Activated CD4-positive, alpha-beta T cell treated with anti-CD3 and anti-CD28 coated beads, Interleukin-2, amount 10 ng/mL, durations not matched to agents 24 days and 14 days (primary cell): ENCODE results near the gene EFNA5. TPM values are rescaled to one million over a fixed set of nuclear protein-coding genes. Genes with fewer than 3 reads are reported as not detected.

Source experiments
- DNase-seq: peaks from one replicate; pipeline ENCODE4 v3.0.0; 2022
- H3K27ac Mint-ChIP-seq: one replicate; pipeline ENCODE4 v1.8.0; 2022; ENCODE audit warnings: mild to moderate bottlenecking, mixed read lengths
- H3K27me3 Mint-ChIP-seq: one replicate; pipeline ENCODE4 v1.8.0; 2022; ENCODE audit warnings: mixed read lengths
- H3K36me3 Mint-ChIP-seq: one replicate; pipeline ENCODE4 v1.8.0; 2022; ENCODE audit warnings: low read depth, mild to moderate bottlenecking, mixed read lengths
- H3K4me1 Mint-ChIP-seq: one replicate; pipeline ENCODE4 v1.8.0; 2021; ENCODE audit warnings: mixed read lengths
- H3K4me3 Mint-ChIP-seq: one replicate; pipeline ENCODE4 v1.8.0; 2022; ENCODE audit warnings: mild to moderate bottlenecking, moderate library complexity, mixed read lengths
- H3K9me3 Mint-ChIP-seq: one replicate; pipeline ENCODE4 v1.8.0; 2021; ENCODE audit warnings: mixed read lengths
- intact Hi-C: fragments of 100-400 bp; cut with micrococcal nuclease; formaldehyde crosslinking; loops from one replicate; pipeline ENCODE4 v1.15.1; 2023
- total RNA-seq: library from RNA; stranded (reverse); gene quantifications from 2 replicates; pipeline ENCODE4 v1.2.3, GENCODE V29; 2022

EFNA5 gene
- total RNA-seq, 1 donor from 2014 or later: not detected

GRCh38 chr5:107572715-107573368, 97.9 kb downstream of the EFNA5 start:
- intact Hi-C loops: loop anchor here (2.0 to 10.0 kb wide), 5 partner anchors 86 to 288 kb away; no protein-coding TSS in a partner anchor
- peaks cover 37% of the 10 kb centered on the region for H3K27me3 Mint-ChIP-seq
- no peaks in the 10 kb centered on the region for H3K36me3 Mint-ChIP-seq
- H3K4me1 Mint-ChIP-seq: peaks cover 16% of the 10 kb centered on the region
- DNase-seq: no peak
- no peak overlapping the region for H3K4me3 Mint-ChIP-seq
- no peaks in the 10 kb centered on the region for H3K9me3 Mint-ChIP-seq
- no peak overlapping the region for H3K27ac Mint-ChIP-seq

- peak overlapping the region; percentile 80 for H3K4me3 Mint-ChIP-seq
- no peaks in the 10 kb centered on the region for H3K36me3 Mint-ChIP-seq
- H3K27ac Mint-ChIP-seq: no peak overlapping the region
- DNase-seq: peak; percentile 95
- no peaks in the 10 kb centered on the region for H3K9me3 Mint-ChIP-seq
- peaks cover 16% of the 10 kb centered on the region for H3K4me1 Mint-ChIP-seq
- peaks cover 36% of the 10 kb centered on the region for H3K27me3 Mint-ChIP-seq
- intact Hi-C loops: loop anchor here (2.0 to 10.0 kb wide), 5 partner anchors 85 to 287 kb away; no protein-coding TSS in a partner anchor
Measured at GRCh38 chr5:107571621-107572536, 98.9 kb downstream of the EFNA5 start.

GRCh38 chr5:107570805-107571531, 99.8 kb downstream of the EFNA5 start:
- peak; percentile 75 for DNase-seq
- Mint-ChIP-seq H3K9me3 (no peaks in the 10 kb centered on the region), H3K36me3 (no peaks in the 10 kb centered on the region), H3K27me3 (peaks cover 38% of the 10 kb centered on the region), H3K4me3 (peak overlapping the region; percentile 80), H3K27ac (no peak overlapping the region), H3K4me1 (peaks cover 16% of the 10 kb centered on the region)
- intact Hi-C loops: loop anchor here (5.0 to 10.0 kb wide), 3 partner anchors 84 to 286 kb away; no protein-coding TSS in a partner anchor

- Mint-ChIP-seq H3K9me3 (no peaks in the 10 kb centered on the region), H3K4me1 (peaks cover 16% of the 10 kb centered on the region), H3K4me3 (no peak overlapping the region), H3K27me3 (peaks cover 34% of the 10 kb centered on the region), H3K27ac (no peak overlapping the region), H3K36me3 (no peaks in the 10 kb centered on the region)
- intact Hi-C loops: loop anchor here (5.0 to 10.0 kb wide), 3 partner anchors 83 to 285 kb away; no protein-coding TSS in a partner anchor
- DNase-seq: no peak
Measured at GRCh38 chr5:107570181-107570580, 100.6 kb downstream of the EFNA5 start.

- peaks cover 16% of the 10 kb centered on the region for H3K4me1 Mint-ChIP-seq
- H3K36me3 Mint-ChIP-seq: no peaks in the 10 kb centered on the region
- DNase-seq: no peak
- intact Hi-C loops: no loop called here
- H3K27me3 Mint-ChIP-seq: peaks cover 23% of the 10 kb centered on the region
- H3K27ac Mint-ChIP-seq: no peak overlapping the region
- no peak overlapping the region for H3K4me3 Mint-ChIP-seq
- no peaks in the 10 kb centered on the region for H3K9me3 Mint-ChIP-seq
Measured at GRCh38 chr5:107567901-107568671, 102.7 kb downstream of the EFNA5 start.

- H3K4me1 Mint-ChIP-seq: peaks cover 12% of the 10 kb centered on the region
Measured at GRCh38 chr5:107566986-107567385, 103.8 kb downstream of the EFNA5 start.

GRCh38 chr5:107565791-107566767, 104.7 kb downstream of the EFNA5 start:
- Mint-ChIP-seq H3K27ac (no peak overlapping the region), H3K4me1 (peaks cover 4% of the 10 kb centered on the region), H3K4me3 (no peak overlapping the region), H3K27me3 (peaks cover 12% of the 10 kb centered on the region), H3K9me3 (no peaks in the 10 kb centered on the region), H3K36me3 (no peaks in the 10 kb centered on the region)
- no peak for DNase-seq
- intact Hi-C loops: no loop called here

More at GRCh38 chr5:107566986-107567385, 103.8 kb downstream of the EFNA5 start:
- DNase-seq: no peak
- Mint-ChIP-seq H3K9me3 (no peaks in the 10 kb centered on the region), H3K4me3 (no peak overlapping the region), H3K27ac (no peak overlapping the region), H3K27me3 (peaks cover 12% of the 10 kb centered on the region), H3K36me3 (no peaks in the 10 kb centered on the region)
- intact Hi-C loops: no loop called here

- Mint-ChIP-seq H3K4me1 (no peaks in the 10 kb centered on the region), H3K27ac (no peak overlapping the region), H3K9me3 (no peaks in the 10 kb centered on the region), H3K27me3 (peaks cover 16% of the 10 kb centered on the region), H3K36me3 (no peaks in the 10 kb centered on the region), H3K4me3 (no peak overlapping the region)
- DNase-seq: no peak
- intact Hi-C loops: no loop called here
Measured at GRCh38 chr5:107564931-107565372, 105.8 kb downstream of the EFNA5 start.

- H3K36me3 Mint-ChIP-seq: no peaks in the 10 kb centered on the region
- no peak overlapping the region for H3K4me3 Mint-ChIP-seq
- H3K27me3 Mint-ChIP-seq: peaks cover 20% of the 10 kb centered on the region
- no peak overlapping the region for H3K27ac Mint-ChIP-seq
- no peak for DNase-seq
- H3K4me1 Mint-ChIP-seq: no peaks in the 10 kb centered on the region
- H3K9me3 Mint-ChIP-seq: no peaks in the 10 kb centered on the region
- intact Hi-C loops: no loop called here
Measured at GRCh38 chr5:107563959-107564544, 106.7 kb downstream of the EFNA5 start.

GRCh38 chr5:107560377-107560776, 110.4 kb downstream of the EFNA5 start:
- intact Hi-C loops: no loop called here
- H3K4me3 Mint-ChIP-seq: no peak overlapping the region

GRCh38 chr5:107558823-107559375, 111.8 kb downstream of the EFNA5 start:
- DNase-seq: no peak
- Mint-ChIP-seq H3K36me3 (no peaks in the 10 kb centered on the region), H3K4me1 (no peaks in the 10 kb centered on the region), H3K9me3 (no peaks in the 10 kb centered on the region), H3K27me3 (peaks cover 17% of the 10 kb centered on the region), H3K4me3 (no peak overlapping the region), H3K27ac (no peak overlapping the region)
- intact Hi-C loops: no loop called here

More at GRCh38 chr5:107560377-107560776, 110.4 kb downstream of the EFNA5 start:
- H3K27ac Mint-ChIP-seq: no peak overlapping the region
- no peaks in the 10 kb centered on the region for H3K36me3 Mint-ChIP-seq
- no peak for DNase-seq
- H3K4me1 Mint-ChIP-seq: no peaks in the 10 kb centered on the region
- no peaks in the 10 kb centered on the region for H3K9me3 Mint-ChIP-seq
- peaks cover 19% of the 10 kb centered on the region for H3K27me3 Mint-ChIP-seq
